ENCODE data around the gene TLR6. TPM values are rescaled to one million over a fixed set of nuclear protein-coding genes. Genes with fewer than 3 reads are reported as not detected.

Gene TLR6
- total and polyA plus RNA-seq, 2 of the 8 experiments (the other 6 are each of a cell fraction or from before 2014, with no cell fraction given) = 0.02 to 0.09 TPM

GRCh38 chr4:38832206-38832605 is 24.4 kb downstream of the TLR6 start:
- Histone ChIP-seq H3K14ac (ENCODE audit: insufficient read length) (no peak overlapping the region), H3K23me2 (ENCODE audit: low read depth, low read length) (no peaks in the 10 kb centered on the region), H3K27ac (ENCODE audit: low read depth, low read length) (no peak overlapping the region), H4K20me1 (replicated peaks in 1 of 2; ENCODE audit: control insufficient read depth in 1 of 2, insufficient read depth in 2 of 2, low read length in 2 of 2) (no peaks in the 10 kb centered on the region), H4K91ac (replicated peaks; ENCODE audit: insufficient read length, low read length) (no peak overlapping the region), H3K4me2 (ENCODE audit: insufficient read depth in 1 of 2, low read depth in 2 of 2, low read length in 2 of 2) (no peak overlapping the region), H2BK20ac (ENCODE audit: low read length) (no peak overlapping the region), H3K9me3 (ENCODE audit: insufficient read depth in 2 of 2, low read depth in 1 of 2, low read length in 1 of 2) (no peaks in the 10 kb centered on the region), H3K36me3 (ENCODE audit: control insufficient read depth in 2 of 4, insufficient read depth in 4 of 4, low read length in 3 of 4) (no peaks in the 10 kb centered on the region), H2AFZ (ENCODE audit: low read length) (no peak overlapping the region), H3K79me2 (ENCODE audit: control insufficient read depth in 1 of 2, insufficient read depth in 2 of 2, low read length in 2 of 2) (no peaks in the 10 kb centered on the region), H2BK15ac (ENCODE audit: low read length) (no peak overlapping the region), H3K79me1 (ENCODE audit: low read depth, low read length) (no peaks in the 10 kb centered on the region), H2BK12ac (ENCODE audit: low read depth, low read length) (no peak overlapping the region), H3K27me3 (replicated peaks in 1 of 4; ENCODE audit: control insufficient read depth in 3 of 4, extremely low read depth in 1 of 4, insufficient read depth in 3 of 4, low read length in 3 of 4) (no peaks in the 10 kb centered on the region), H2AK5ac (ENCODE audit: low read depth, low read length) (no peak overlapping the region), H3K18ac (ENCODE audit: extremely low read depth, low read length) (no peak overlapping the region), H3K23ac (ENCODE audit: insufficient read length) (no peak overlapping the region), H3K56ac (replicated peaks; ENCODE audit: insufficient read length, low read depth, low read length) (no peak overlapping the region), H3K4ac (replicated peaks; ENCODE audit: insufficient read length, low read depth, low read length) (no peak overlapping the region), H3K4me3 (ENCODE audit: extremely low read depth in 1 of 4, insufficient read depth in 2 of 4, low read depth in 3 of 4, low read length in 4 of 4) (no peak overlapping the region), H3K9ac (replicated peaks in 1 of 4; ENCODE audit: extremely low read depth in 1 of 4, low read depth in 3 of 4, low read length in 3 of 4) (no peak overlapping the region; a peak in 1 of 7 replicates), H4K8ac (ENCODE audit: extremely low read depth, insufficient read depth, low read length) (no peak overlapping the region), H2BK120ac (replicated peaks; ENCODE audit: low read depth, low read length) (no peak overlapping the region), H4K5ac (ENCODE audit: insufficient read length, low read depth, low read length) (no peak overlapping the region), H3K4me1 (replicated peaks in 1 of 4; ENCODE audit: control insufficient read depth in 3 of 4, insufficient read depth in 4 of 4, low read length in 3 of 4) (no peaks in the 10 kb centered on the region), H2BK5ac (ENCODE audit: low read depth, low read length) (no peak overlapping the region)
- no peak for DNase-seq (ENCODE audit: low read depth in 1 of 2, low spot score in 2 of 2)
- TF ChIP-seq POLR2AphosphoS5 (IDR thresholded peaks at IDR 0.05; ENCODE audit: low read depth, low read length) = no peak
- TF ChIP-seq CHD2 (IDR thresholded peaks at IDR 0.05; ENCODE audit: low read length) = no peak
- TF ChIP-seq SP2 (IDR thresholded peaks at IDR 0.05; ENCODE audit: low read length) = no peak
- TF ChIP-seq SIRT6 (IDR thresholded peaks at IDR 0.05; ENCODE audit: low read length) = no peak
- TF ChIP-seq PHF8 (conservative IDR thresholded peaks at IDR 0.05; ENCODE audit: low read depth, low read length) = no peak
- TF ChIP-seq RFX5 (IDR thresholded peaks at IDR 0.05; ENCODE audit: borderline replicate concordance, low read depth, low read length) = no peak
- no peak for TF ChIP-seq HDAC2 (IDR thresholded peaks at IDR 0.05; ENCODE audit: borderline replicate concordance in 1 of 2, low read depth in 2 of 2, low read length in 2 of 2)
- no peak for TF ChIP-seq MAFK (IDR thresholded peaks at IDR 0.05; ENCODE audit: low read depth, low read length)
- no peak for TF ChIP-seq JUND (IDR thresholded peaks at IDR 0.05; ENCODE audit: low read length)
- TF ChIP-seq KDM4A (IDR thresholded peaks at IDR 0.05; ENCODE audit: low read depth, low read length, severe bottlenecking) = no peak
- no peak for TF ChIP-seq KDM5A (IDR thresholded peaks at IDR 0.05; ENCODE audit: low read length)
- no peak for TF ChIP-seq FOSL1 (IDR thresholded peaks at IDR 0.05; ENCODE audit: insufficient read depth, low read depth, low read length)
- TF ChIP-seq BRCA1 (IDR thresholded peaks at IDR 0.05; ENCODE audit: low read depth, low read length) = no peak
- no peak for TF ChIP-seq CHD1 (IDR thresholded peaks at IDR 0.05; ENCODE audit: low read depth, low read length)
- POLR2A ChIA-PET (ENCODE audit: partially characterized antibody) = no interaction called here
- CTCF ChIA-PET (ENCODE audit: partially characterized antibody) = interaction anchor here (0.8 to 2.8 kb wide), 5 partner anchors 10 to 72 kb away, joined by 4 to 8 read pairs (median 6); partner anchors contain the start of gene TLR10
- FAIRE-seq = no peak
- WGBS, 2 experiments (ENCODE audit: extremely low coverage in 1 of 2, insufficient coverage in 1 of 2, insufficient read length in 1 of 2, insufficient replicate concordance in 2 of 2, low coverage in 1 of 2, low lambda C conversion rate in 2 of 2, missing lambda C conversion rate in 1 of 2) = 89% methylated on average over 1 of the region's 1 CpG; no CpG with 5 or more reads in 1 of the 2 experiments
